ENCODE measurements around the gene NEAT1.

Gene NEAT1

DNA sequence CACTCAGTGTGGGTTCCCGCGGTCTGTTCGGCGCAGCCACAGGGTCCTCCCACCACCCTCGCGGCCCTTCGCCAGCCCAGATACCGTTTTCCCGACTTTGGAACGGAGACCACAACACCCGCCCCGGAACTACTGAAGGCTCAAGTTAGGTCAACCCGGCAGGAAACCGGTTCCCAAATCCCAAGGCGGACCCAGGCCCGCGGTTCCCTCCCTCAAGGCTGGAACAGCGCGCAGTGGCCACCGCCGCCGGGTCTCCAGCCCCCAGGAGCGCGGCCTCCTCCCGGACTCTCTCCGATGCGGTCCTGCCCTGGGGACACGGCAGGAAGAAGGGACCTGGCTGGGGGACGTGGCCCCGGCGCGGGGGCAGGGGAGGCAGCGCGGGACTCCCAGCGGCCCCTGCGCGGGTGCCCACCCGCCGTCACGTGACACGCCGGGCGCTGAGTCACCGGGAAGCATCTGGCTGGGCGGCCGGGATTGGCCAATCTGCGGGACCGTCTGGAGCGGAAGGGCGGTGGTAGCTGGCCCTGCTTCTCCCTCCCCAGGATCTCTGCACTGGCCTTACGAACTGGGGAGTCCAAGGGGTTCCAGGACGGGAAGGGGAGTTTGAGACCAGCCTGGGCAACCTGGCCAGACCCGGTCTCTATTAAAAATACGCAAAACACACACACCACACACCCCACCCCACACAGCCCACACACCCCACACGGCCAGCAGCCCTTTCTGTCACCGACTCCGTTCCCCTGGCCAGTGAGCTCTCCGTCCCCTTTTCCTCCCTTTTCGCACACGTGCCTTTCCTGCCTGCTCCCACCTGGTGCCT, 54.8 kb downstream of the NEAT1 start:
- DNase-seq: peak; percentile 57 to 97 (median 94)

GRCh38 chr11:65478388-65479183, 56.0 kb downstream of the NEAT1 start:
- DNase-seq: peak in 25 of 58 donors; percentile 27 to 66 (median 46)

DNA sequence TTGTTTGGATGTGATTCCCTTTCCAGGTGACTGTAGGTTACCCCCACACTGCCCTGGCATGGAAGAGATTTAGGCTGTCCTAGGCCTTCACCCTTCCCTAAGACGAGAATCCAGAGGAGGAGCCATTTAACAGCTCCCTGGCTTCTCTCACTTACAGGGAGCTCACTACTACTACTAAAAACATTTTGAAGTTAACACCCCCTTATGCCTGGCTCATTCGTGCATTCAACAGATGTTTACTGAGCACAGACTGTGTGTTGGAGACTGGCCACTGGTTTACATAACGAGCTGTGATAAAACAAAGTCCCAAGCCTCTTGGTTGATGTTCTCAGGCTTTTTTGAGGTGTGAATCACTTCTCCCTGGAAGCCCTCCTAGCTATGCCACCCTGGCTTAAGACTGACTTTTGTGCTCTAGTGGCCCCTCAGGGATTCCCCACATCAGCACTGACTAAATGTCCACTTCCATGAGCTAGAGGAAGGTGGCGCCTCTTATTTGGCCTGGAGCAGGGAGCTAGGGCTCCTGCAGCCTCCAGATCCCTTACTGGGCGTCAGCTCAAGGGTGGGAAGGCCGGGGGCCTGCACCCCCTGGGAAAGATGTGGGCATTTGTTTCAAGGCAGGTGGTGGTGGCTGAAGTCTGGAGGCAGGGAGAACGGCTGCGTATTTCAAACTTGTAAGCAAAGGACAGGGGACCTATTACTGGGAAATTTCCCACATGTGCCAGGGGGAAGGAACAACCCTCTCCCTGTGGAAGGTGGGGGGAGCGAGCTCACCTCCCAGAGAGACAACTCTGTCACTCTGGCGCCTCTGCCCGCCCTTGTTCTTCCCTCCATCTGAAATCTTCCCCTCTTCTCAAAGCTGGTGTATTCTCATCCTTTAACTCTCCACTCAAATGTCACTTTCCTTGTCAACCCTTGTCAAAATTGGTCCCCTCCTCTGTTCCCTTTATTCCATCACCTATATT, 56.9 kb downstream of the NEAT1 start:
- DNase-seq: peak in 36 of 58 donors; percentile 22 to 85 (median 60)

DNA sequence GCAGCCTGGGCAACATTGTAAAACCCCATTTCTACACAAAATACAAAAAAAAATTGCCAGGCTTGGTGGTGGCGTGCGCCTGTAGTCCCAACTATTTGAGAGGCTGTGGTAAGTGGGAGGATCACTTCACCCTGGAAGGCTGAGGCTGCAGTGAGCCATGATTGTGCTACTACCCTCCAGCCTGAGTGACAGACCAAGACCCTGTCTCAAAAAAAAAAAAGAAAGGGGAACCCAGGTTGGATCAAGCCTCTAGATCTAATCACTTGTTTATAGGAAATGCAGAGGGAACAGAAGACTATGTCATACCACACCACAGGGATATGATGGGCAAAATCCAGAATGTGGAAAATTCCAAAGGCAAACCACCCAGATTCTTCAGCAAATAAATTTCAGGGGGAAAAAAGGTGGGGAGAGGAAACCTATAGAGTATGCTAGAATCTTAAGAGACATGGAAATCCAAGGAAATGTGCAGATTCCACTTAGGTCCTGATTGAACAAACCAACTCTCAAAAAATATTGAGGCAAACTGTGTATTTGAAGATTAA, 59.8 kb downstream of the NEAT1 start:
- no peak for DNase-seq

- DNase-seq: peak in 2 of 58 donors; percentile 26 to 31
Observed at GRCh38 chr11:65485920-65486219, 63.3 kb downstream of the NEAT1 start.

GRCh38 chr11:65486570-65487466, 64.2 kb downstream of the NEAT1 start:
- DNase-seq: peak in 3 of 58 donors; percentile 64 to 71 (median 67)

DNA sequence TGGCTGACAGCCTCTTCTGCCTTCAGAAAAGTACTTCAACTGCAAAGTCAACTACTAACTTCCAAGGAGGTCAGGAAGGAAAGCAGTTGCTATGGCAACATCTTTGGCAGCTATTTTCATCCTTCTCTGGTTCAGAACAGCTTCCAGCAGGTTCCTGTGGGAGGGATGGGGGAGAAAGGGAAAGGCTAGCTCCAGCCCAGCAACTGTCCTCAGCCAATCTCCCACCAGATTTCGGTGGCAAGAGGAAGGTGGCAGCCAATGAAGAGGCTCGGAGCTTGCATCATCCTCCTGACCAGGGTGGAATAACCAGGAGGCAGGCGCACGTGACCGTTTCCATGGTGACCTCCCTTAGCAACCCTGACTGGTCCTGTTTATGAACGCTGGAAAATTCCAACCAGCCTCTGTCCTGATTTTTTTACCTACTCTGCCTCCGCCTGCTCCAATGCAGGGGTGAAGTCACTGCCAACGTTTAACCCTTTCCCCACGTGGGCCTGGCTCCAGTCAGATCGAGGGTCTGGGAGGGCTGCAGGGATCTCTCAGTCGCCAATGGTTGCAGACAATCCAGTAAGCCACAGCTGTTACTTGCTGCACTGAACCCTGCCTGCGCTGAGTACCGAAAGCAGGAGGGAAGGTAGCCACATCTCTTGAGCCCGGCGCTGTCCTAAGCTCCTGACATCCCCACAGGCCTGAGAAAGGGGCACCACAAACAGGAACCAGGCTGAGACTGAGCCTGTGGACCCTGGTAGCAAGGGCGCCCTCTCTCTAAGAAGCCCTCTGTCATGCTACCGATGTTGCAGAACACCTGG, 65.1 kb downstream of the NEAT1 start:
- DNase-seq: peak; percentile 89 to 100 (median 100)

DNA sequence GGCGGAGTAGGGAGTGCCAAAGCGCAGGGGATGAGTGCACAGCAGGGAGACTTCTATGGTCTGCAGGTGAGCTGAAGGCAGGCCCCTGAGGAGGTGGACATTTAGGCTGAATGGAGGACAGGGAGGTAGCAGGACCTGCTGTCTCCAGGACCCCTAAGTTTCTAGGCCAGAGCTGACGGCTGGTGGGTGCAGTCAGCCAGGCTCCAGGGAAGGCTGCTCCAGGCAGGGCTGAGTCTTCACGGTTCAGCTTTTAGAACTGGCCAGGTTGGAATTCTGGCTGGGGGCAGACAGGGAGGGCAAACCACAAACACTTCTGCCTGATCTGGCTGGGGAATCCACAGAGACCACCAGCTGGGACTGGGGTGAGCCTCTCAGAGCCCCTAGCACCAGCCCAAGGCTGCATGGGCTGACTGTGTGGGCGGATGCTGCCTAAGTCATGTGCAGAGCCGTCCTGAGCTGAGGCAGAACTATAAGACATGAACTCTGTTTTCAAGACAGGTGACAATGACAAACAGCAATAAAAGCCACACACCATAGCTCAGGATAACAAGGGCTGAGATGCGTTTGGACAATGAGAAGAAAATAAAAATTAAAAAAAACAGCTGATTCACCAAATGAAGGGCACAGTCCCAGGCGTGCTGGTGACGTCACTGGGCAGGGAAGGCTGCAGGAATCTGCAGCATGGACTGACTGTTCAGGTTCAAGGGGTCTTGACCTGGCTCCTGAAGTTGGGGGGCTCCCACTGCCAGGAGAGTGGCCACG, 65.9 kb downstream of the NEAT1 start:
- DNase-seq: peak in 17 of 58 donors; percentile 21 to 71 (median 56)

DNA sequence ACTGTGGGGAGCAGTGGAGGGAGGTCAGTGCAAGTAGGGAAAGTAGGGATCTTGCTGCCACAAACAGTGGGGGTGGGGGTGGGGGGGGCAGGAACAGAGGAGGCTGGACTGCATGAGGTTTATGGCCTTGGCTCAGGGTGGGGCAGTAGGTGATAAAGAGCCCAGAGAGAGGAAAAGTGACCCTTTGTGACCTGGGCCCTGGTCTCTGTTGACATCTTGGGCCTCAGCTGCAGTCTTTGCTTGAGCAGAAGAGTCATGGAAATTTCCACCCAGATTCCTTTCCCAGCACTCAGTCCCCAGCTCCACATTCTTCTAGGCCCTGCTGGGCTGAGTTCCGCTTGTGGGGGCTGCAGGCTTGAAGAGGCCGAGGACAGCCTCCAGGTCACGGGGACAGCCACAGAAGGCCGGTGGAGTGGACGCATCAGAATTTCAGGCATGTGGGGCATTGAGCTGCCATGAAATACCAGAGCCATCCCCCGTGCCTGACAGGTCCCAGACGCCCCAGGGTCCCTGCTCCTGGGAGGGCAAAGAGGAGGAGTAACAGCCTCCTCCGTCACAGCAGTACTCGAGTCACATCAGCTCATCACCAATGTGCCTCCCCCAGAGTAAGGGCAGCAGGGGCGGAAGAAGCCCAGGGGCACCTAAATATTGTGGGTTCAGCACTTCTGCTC, 66.6 kb downstream of the NEAT1 start:
- peak in 12 of 58 donors; percentile 28 to 84 (median 38) for DNase-seq

- peak in 3 of 58 donors; percentile 28 to 36 (median 36) for DNase-seq
Observed at GRCh38 chr11:65489706-65490320, 67.2 kb downstream of the NEAT1 start.

- DNase-seq: no peak
Observed at GRCh38 chr11:65491163-65491465, 68.5 kb downstream of the NEAT1 start.

GRCh38 chr11:65491614-65492386, 69.2 kb downstream of the NEAT1 start:
- DNase-seq: peak in 46 of 58 donors; percentile 22 to 88 (median 59)

DNA sequence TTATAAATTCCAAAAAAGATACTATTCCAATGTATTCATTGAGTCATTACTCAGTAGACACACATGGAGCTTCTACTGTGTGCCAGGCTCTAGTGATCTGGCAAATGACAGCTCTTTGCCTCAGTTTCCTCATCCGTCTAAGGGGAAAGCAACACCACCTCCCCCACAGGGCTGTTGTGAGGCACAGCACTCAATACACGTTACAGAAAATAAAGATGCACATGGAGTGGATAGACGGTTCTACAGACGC, 69.7 kb downstream of the NEAT1 start:
- DNase-seq: peak in 2 of 58 donors; percentile 67 to 71

DNA sequence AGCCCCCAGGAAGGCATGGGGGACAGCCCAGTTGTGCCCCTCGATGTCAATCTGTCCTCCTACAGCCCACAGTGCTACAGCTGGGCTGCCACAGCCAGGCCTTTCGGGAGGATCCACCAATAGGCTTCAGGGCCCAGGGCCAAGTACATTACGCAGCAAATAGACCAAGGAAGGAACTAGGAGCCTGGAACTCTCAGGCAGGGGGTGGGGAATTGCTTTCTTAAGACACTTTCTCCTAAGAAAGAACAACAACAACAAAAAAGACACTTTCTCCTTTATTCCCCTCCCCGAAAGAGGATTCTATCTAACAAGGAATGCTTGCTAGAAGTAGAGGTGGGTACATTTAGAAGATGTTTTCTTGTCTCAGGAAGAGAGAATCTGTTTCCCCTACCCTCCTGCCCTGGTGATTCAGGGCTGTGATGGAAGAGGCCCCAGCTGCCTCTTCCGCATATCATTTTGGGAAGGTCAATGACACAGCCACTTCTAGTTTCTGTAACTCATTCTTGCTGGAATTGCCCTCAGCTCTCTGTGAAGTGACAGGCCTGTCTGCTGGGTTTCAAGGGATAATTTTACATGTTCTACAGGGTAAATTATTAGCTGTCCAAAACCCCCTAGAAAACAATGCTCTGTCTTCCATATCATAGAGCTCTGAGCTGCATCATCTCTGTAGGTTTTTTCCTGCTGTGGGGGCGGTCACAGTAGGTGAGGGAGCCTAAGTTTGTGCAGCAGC, 70.2 kb downstream of the NEAT1 start:
- peak in 47 of 58 donors; percentile 25 to 76 (median 60) for DNase-seq

DNA sequence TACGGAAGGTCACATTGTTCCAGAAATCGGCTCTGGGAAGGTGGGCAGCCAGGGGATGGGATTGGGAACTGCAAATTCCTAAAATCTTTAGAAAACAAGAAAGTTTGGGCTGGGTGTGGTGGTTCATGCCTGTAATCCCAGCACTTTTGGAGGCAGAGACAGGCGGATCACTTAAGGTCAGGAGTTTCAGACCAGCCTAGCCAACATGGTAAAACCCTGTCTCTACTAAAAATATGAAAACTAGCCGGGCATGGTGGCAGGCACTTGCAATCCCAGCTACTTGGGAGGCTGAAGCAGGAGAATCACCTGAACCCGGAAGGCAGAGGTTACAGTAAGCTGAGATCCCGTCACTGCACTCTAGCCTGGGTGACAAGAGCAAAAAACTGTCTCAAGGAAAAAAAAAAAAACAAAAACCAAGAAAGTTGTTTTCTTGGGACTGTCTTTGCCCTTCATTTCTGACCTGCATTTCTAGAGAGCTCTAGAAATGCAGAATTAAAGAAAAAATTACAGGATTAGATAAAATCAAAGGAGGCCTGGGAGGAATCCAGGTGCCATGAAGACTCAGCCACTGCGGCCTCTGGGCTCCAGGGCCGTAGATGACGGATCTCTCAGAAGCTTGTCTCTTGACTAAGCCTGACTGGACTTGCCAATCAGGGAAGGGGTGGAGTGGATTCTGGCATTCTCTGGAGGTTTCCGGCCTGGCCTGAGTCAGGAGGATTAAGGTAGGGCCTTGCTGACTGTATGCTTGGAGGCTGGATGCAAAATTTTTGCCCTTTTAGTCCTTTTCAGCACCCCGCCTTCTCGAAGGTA, 71.0 kb downstream of the NEAT1 start:
- peak in 10 of 58 donors; percentile 21 to 57 (median 44) for DNase-seq

All from anterior cingulate cortex (tissue), 58 donors.